Breast epithelium (tissue), 3 donors: ENCODE measurements around the gene CNOT2.

ENCODE experiments used
- CTCF ChIP-seq, 3 donors: fragments of 450-650 bp; IDR thresholded peaks; one replicate each; pipeline ENCODE4 v1.5.1; 2016 to 2017; ENCODE audit warnings: antibody characterized with exemption in 3 of 3, mild to moderate bottlenecking in 3 of 3, moderate library complexity in 3 of 3
- POLR2A ChIP-seq: fragments of 450-650 bp; IDR thresholded peaks from one replicate; pipeline ENCODE4 v1.6.1; 2016; ENCODE audit warnings: antibody characterized with exemption, mild to moderate bottlenecking, moderate library complexity
- POLR2AphosphoS5 ChIP-seq, 3 donors: sonication (generic); formaldehyde crosslinking; IDR thresholded peaks; one replicate each; pipeline ENCODE4 v1.6.1; 2017; ENCODE audit warnings: antibody characterized with exemption in 3 of 3

- TF ChIP-seq POLR2A (no peak), CTCF (IDR thresholded peaks at IDR 0.05) (no peak), POLR2AphosphoS5 (IDR thresholded peaks at IDR 0.05) (no peak)
Observed at GRCh38 chr12:70389678-70390077, 146.4 kb downstream of the CNOT2 start.
